HEK293T (cell line): Measurements from ENCODE around the gene ZBTB3.
"Not testable (repeated sequence)": the region's sequence is repeated elsewhere in the genome, so short reads cannot be mapped to it uniquely, and the experiment has no call there.

Source experiments
- CTCF ChIA-PET: fragments of 350-600 bp; formaldehyde crosslinking; extraction: SDS; loops from one replicate; lab custom pipeline; 2021; ENCODE audit warnings: antibody characterized with exemption, inconsistent platforms; lab: Yijun Ruan, JAX
- POLR2A ChIA-PET: fragments of 350-600 bp; formaldehyde crosslinking; extraction: SDS; loops from one replicate; lab custom pipeline; 2020; ENCODE audit warnings: antibody characterized with exemption, inconsistent platforms; lab: Yijun Ruan, JAX
- DNase-seq: peaks from one replicate; pipeline ENCODE4 v3.0.0; 2012; ENCODE audit warnings: mixed read lengths; ENCODE audit errors: extremely low spot score
- ARNT ChIP-seq: fragments of 450-650 bp; IDR thresholded peaks from 2 replicates; pipeline ENCODE4 v1.6.1; 2017; ENCODE audit warnings: mild to moderate bottlenecking
- BHLHE40 ChIP-seq: fragments of 450-650 bp; IDR thresholded peaks from 2 replicates; pipeline ENCODE4 v1.6.1; 2016; ENCODE audit warnings: mild to moderate bottlenecking, moderate library complexity, borderline replicate concordance
- CTBP1 ChIP-seq: fragments of 450-650 bp; IDR thresholded peaks from 2 replicates; pipeline ENCODE4 v1.6.1; 2016; ENCODE audit warnings: borderline replicate concordance
- ELF4 ChIP-seq: fragments of 450-650 bp; IDR thresholded peaks from 2 replicates; pipeline ENCODE4 v1.6.1; 2017; ENCODE audit warnings: antibody characterized with exemption
- FOXA1 ChIP-seq: fragments of 450-650 bp; IDR thresholded peaks from 2 replicates; pipeline ENCODE4 v1.6.1; 2016; ENCODE audit warnings: mild to moderate bottlenecking
- FOXK2 ChIP-seq: fragments of 450-650 bp; IDR thresholded peaks from 2 replicates; pipeline ENCODE4 v1.6.1; 2016; ENCODE audit warnings: mild to moderate bottlenecking
- FOXM1 ChIP-seq: fragments of 450-650 bp; IDR thresholded peaks from 2 replicates; pipeline ENCODE4 v1.6.1; 2017; ENCODE audit warnings: mild to moderate bottlenecking, borderline replicate concordance
- HDGF ChIP-seq: fragments of 450-650 bp; IDR thresholded peaks from 2 replicates; pipeline ENCODE4 v1.6.1; 2017; ENCODE audit warnings: antibody characterized with exemption, borderline replicate concordance
- L3MBTL2 ChIP-seq: fragments of 450-650 bp; conservative IDR thresholded peaks from 2 replicates; pipeline ENCODE4 v1.6.1; 2016; ENCODE audit warnings: mild to moderate bottlenecking
- LEF1 ChIP-seq: fragments of 450-650 bp; IDR thresholded peaks from 2 replicates; pipeline ENCODE4 v1.6.1; 2017; ENCODE audit warnings: mild to moderate bottlenecking, borderline replicate concordance
- NFRKB ChIP-seq: fragments of 450-650 bp; IDR thresholded peaks from 2 replicates; pipeline ENCODE4 v1.6.1; 2016; ENCODE audit warnings: mild to moderate bottlenecking, moderate library complexity
- SP1 ChIP-seq: fragments of 450-650 bp; IDR thresholded peaks from 2 replicates; pipeline ENCODE4 v1.6.1; 2017
- SUZ12 ChIP-seq: fragments of 450-650 bp; IDR thresholded peaks from 2 replicates; pipeline ENCODE4 v1.6.1; 2016; ENCODE audit warnings: mild to moderate bottlenecking
- TARDBP ChIP-seq: fragments of 450-650 bp; IDR thresholded peaks from 2 replicates; pipeline ENCODE4 v1.6.1; 2016
- ZNF384 ChIP-seq: fragments of 450-650 bp; IDR thresholded peaks from 2 replicates; pipeline ENCODE4 v1.6.1; 2016
- TF ChIP-seq, protein P1 (sequence below): fragments of 450-650 bp; IDR thresholded peaks from 2 replicates; pipeline ENCODE4 v1.6.1; 2016

The ZBTB3 gene

DNA sequence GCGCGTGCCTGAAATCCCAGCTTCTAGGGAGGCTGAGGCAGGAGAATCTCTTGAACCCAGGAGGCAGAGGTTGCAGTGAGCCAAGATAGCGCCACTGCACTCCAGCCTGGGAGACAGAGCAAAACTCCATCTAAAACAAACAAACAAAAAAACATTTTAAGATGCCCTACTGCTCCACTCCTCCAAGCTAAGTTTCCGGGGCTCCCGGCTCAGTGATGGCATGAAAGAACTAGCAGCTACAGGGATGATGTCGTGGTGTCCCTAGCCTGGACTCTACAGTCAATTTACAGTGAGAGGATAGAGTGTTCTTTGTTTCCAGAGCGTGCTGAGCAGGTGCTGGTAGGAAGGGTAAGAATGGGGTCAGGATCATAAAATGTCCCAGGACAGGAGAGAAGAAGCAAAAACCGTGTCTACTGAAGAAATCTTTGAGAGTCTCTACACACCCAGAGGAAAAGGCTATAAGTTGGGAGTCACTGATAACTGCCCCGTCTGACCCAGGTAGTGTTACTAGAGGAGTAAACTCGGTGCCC is 1.2 kb upstream of the ZBTB3 start:
- POLR2A ChIA-PET = interaction anchor here (1.1 to 6.3 kb wide), 7 partner anchors 14 to 164 kb away, joined by 3 to 97 read pairs (median 7); partner anchors contain the start of genes HNRNPUL2, MTA2, TAF6L and TTC9C
- CTCF ChIA-PET = interaction anchor here (2.1 kb wide), 1 partner anchor 15 kb away, joined by 7 read pairs; no protein-coding TSS in a partner anchor
- TF ChIP-seq SUZ12 (no peak), L3MBTL2 (no peak), TARDBP (no peak), ARNT (no peak), NFRKB (no peak), HDGF (no peak), SP1 (no peak), ELF4 (no peak)
- TF ChIP-seq, protein P1, sequence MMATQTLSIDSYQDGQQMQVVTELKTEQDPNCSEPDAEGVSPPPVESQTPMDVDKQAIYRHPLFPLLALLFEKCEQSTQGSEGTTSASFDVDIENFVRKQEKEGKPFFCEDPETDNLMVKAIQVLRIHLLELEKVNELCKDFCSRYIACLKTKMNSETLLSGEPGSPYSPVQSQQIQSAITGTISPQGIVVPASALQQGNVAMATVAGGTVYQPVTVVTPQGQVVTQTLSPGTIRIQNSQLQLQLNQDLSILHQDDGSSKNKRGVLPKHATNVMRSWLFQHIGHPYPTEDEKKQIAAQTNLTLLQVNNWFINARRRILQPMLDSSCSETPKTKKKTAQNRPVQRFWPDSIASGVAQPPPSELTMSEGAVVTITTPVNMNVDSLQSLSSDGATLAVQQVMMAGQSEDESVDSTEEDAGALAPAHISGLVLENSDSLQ = no peak
- no peak for DNase-seq

- CTCF ChIA-PET = interaction anchor here (0.7 to 2.1 kb wide), 6 partner anchors 8 to 128 kb away, joined by 3 to 7 read pairs (median 3); partner anchors contain the start of genes POLR2G and TAF6L
- no peak for DNase-seq
- POLR2A ChIA-PET = interaction anchor here (0.8 to 6.3 kb wide), 43 partner anchors 9 to 208 kb away, joined by 3 to 97 read pairs (median 5); partner anchors contain the start of genes B3GAT3, BSCL2, C11orf98 and CSKMT
- TF ChIP-seq, protein P1 = no peak
- TF ChIP-seq FOXM1 (no peak), ARNT (no peak), BHLHE40 (no peak), CTBP1 (no peak), LEF1 (no peak), SP1 (no peak), SUZ12 (no peak), L3MBTL2 (no peak), HDGF (no peak), FOXA1 (no peak)
These were observed 795 bp downstream of the ZBTB3 start for GRCh38 chr11:62752994-62753735.

DNA sequence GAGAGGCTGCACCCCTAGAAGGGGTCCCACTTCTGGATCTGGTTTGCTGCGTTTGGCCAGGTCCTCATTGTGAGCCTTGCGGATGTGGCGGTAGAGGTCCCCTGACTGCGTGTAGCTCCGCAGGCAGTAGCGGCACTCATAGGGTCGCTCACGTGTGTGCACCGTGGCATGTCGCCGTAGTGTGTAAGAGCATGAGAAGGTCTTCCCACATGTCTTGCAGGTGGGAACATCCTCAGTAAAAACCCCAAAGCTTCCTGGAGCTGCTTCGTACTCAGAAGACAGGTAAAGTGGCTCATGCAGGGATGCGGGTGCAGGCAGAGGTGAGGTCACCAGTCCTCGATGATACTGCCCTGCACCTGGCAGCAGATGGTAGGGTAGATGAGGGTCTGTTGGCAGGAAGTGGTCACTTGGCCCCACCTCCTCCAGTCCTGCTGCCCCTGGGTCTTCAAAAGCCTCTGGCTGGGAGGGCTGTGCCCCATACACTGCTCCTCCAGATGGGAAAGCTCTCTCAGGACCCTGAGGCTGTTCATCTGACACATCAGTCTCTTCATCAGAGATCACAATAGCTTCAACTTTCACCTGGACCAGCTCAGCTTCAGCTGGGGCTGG is 1.7 kb downstream of the ZBTB3 start:
- no peak for TF ChIP-seq L3MBTL2
- TF ChIP-seq CTBP1 = no peak
- no peak for TF ChIP-seq TARDBP
- TF ChIP-seq FOXM1 = no peak
- no peak for TF ChIP-seq SUZ12
- no peak for TF ChIP-seq ELF4
- no peak for TF ChIP-seq NFRKB
- TF ChIP-seq LEF1 = no peak
- no peak for TF ChIP-seq SP1
- no peak for DNase-seq
- CTCF ChIA-PET = no interaction called here
- POLR2A ChIA-PET = interaction anchor here (1.1 to 6.3 kb wide), 7 partner anchors 10 to 161 kb away, joined by 3 to 97 read pairs (median 17); partner anchors contain the start of genes HNRNPUL2, LBHD1, POLR2G and SLC3A2

GRCh38 chr11:62749931-62750330 is 4.0 kb downstream of the ZBTB3 start:
- POLR2A ChIA-PET = interaction anchor here (6.3 kb wide), 1 partner anchor 23 kb away, joined by 97 read pairs; the partner anchor contains the start of genes HNRNPUL2 and TTC9C
- not testable (repeated sequence) for DNase-seq
- CTCF ChIA-PET = interaction anchor here (0.8 kb wide), 1 partner anchor 37 kb away, joined by 4 read pairs; no protein-coding TSS in a partner anchor

- no peak for DNase-seq
- TF ChIP-seq ELF4 (no peak), LEF1 (no peak), TARDBP (no peak), FOXK2 (no peak), FOXM1 (no peak), L3MBTL2 (no peak), BHLHE40 (no peak), SUZ12 (no peak), ARNT (no peak), FOXA1 (no peak), SP1 (no peak), CTBP1 (no peak), ZNF384 (no peak), HDGF (no peak), NFRKB (no peak)
- TF ChIP-seq, protein P1 = no peak
- CTCF ChIA-PET = no interaction called here
- POLR2A ChIA-PET = interaction anchor here (0.7 to 2.7 kb wide), 6 partner anchors 10 to 195 kb away, joined by 3 to 11 read pairs (median 3); partner anchors contain the start of genes HNRNPUL2, POLR2G and TAF6L
These were observed 6.3 kb downstream of the ZBTB3 start for GRCh38 chr11:62747475-62748160.
